GM12874 (cell line): ENCODE measurements around the gene SMAD6.

Experiments
- TF ChIP-seq, protein P1 (sequence below): IDR thresholded peaks from 2 replicates; pipeline ENCODE4 v1.5.1; 2011; ENCODE audit warnings: low read depth, mild to moderate bottlenecking, control low read depth, low read length, moderate library complexity; ENCODE audit not compliant: insufficient read depth

SMAD6 gene

DNA sequence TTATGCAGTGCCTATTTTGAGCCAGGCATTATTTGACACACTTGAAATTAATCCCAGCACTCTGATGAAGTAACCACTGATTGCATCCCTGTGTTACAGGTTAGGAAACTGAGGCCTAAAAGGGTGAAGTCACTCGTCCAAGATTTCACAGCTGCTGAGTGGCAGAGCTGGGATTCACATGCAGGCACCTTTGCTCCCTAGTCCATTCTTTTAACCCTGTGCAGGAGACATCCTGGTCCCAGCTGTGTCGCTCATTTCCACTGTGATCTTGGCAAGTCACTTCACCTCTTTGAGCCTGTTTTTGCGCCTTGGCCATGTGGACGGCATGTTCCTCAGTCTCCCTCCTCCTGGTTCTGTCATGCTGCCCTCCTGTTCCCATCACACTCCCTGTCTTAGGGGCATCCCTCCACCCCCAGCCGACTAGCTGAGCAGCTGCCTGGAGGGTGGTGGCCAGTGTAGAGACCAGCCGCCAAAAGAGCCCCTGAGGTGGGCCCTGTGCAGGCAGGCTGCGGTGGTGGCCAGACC lies 70.6 kb downstream of the SMAD6 start:
- TF ChIP-seq, protein P1, sequence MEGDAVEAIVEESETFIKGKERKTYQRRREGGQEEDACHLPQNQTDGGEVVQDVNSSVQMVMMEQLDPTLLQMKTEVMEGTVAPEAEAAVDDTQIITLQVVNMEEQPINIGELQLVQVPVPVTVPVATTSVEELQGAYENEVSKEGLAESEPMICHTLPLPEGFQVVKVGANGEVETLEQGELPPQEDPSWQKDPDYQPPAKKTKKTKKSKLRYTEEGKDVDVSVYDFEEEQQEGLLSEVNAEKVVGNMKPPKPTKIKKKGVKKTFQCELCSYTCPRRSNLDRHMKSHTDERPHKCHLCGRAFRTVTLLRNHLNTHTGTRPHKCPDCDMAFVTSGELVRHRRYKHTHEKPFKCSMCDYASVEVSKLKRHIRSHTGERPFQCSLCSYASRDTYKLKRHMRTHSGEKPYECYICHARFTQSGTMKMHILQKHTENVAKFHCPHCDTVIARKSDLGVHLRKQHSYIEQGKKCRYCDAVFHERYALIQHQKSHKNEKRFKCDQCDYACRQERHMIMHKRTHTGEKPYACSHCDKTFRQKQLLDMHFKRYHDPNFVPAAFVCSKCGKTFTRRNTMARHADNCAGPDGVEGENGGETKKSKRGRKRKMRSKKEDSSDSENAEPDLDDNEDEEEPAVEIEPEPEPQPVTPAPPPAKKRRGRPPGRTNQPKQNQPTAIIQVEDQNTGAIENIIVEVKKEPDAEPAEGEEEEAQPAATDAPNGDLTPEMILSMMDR: no peak

- TF ChIP-seq, protein P1: no peak
Observed at GRCh38 chr15:66773129-66773873, 71.3 kb downstream of the SMAD6 start.

- TF ChIP-seq, protein P1: peak; percentile 83
Observed at GRCh38 chr15:66774001-66774814, 72.2 kb downstream of the SMAD6 start.

GRCh38 chr15:66775127-66776105 lies 73.4 kb downstream of the SMAD6 start:
- TF ChIP-seq, protein P1: no peak

GRCh38 chr15:66777054-66777453 lies 75.0 kb downstream of the SMAD6 start:
- TF ChIP-seq, protein P1: no peak

DNA sequence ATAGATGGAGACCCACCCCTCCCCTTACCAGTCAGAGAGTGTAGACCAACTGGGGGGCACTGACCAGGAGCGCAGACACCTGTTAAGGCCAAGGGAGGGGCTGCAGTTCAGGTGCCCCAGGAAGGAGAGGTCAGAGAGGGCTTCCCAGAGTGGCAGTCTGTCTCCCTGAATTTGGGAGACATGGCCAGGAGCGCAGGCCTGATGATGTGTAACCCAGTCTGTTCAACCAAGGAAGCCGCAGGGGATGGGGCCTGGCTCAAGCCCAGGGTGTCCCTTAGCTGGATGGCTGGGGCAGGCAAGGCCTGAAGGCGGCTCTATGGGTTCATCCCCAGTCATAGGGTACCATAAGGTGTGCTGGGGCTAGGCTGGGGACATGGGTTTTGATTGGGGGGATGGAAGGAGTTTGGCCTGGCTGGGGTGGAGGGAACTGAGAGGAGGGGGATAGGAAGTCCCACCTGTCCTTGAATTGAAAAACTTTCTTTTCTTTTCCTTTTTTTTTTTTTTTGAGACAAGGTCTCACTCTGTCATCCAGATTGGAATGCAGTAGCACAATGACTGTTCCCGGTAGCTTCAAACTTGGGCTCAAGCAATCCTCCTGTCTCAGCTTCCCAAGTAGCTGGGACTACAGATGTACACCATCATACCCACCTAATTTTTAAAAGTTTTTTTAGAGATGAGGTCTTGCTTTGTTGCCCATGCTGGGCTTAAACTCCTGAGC lies 75.7 kb downstream of the SMAD6 start:
- TF ChIP-seq, protein P1: no peak
